HG03039 (cell line): ENCODE results near the gene SPEF1.

ENCODE experiments used
- ATAC-seq: cut with Tn5 transposase; IDR thresholded peaks from one replicate; pipeline ENCODE4 v1.9.1; 2021; ENCODE audit warnings: mild to moderate bottlenecking, moderate library complexity; ENCODE audit not compliant: unreplicated experiment

SPEF1 gene

DNA sequence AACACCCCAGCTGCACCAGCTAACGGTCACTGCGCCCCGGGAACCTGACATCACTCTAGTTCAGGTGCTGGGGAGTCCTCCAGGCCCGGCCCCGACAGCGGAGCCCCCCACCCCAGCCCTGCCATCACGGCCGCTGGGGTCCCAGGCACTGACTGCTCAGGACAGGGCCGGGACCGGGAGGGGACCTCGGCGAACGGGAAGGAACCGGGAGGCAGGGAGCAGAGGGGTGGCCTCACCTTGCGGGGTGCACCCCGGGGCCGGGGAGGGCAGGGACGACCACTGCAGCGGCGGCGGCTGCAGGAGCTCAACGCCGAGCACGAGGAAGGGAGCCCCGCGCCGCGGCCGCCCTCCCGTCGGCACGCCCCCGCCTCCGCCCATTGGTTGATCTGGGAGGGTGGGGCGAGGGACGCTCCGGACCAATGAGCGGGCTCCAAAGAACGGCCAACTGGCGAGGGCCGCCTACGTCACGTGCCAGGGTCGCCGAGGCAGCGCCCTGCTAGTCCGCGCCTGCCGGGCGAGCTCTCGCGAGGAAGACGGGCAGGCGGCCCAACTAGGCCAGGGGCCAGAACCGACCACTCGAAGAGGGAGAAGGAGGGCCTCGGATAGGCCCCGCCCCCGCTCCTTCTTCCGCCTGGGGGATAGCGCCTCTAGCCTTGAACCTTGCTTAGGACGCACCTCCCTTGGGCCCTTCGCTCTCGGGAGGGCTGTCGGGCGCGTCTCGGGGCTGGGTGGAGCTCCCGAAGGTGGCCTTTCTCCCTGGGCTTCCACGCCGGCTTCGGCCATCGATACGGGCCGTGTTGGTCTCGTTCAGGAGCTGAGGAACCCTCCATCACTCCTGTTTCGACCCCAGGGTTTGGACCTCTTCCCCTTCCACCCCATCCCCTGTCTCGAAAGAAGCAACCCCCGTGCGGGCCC, 13.6 kb downstream of the SPEF1 start, which contains the start of gene ADISSP:
TSS of gene ADISSP (minus strand) at position 327 of the 915 bp plus-strand sequence. CDS start 7,653 bp downstream, outside the sequence.
- peak; percentile 92 for ATAC-seq

DNA sequence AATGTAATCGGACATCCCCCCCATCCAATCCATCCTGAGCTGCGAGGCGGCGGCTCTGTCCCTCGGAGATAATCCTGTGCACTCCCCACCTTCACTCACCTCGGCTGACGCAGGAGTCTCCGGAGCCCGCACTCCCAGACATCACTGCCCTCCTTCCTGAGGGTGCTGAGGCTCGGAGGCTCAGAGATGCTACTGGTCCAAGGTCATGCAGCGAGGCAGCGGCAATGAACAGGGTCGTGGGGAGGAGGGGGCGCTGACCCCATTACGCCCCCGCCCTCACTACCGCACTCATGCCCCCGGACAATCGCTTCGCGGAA, 14.2 kb downstream of the SPEF1 start:
- no peak for ATAC-seq

DNA sequence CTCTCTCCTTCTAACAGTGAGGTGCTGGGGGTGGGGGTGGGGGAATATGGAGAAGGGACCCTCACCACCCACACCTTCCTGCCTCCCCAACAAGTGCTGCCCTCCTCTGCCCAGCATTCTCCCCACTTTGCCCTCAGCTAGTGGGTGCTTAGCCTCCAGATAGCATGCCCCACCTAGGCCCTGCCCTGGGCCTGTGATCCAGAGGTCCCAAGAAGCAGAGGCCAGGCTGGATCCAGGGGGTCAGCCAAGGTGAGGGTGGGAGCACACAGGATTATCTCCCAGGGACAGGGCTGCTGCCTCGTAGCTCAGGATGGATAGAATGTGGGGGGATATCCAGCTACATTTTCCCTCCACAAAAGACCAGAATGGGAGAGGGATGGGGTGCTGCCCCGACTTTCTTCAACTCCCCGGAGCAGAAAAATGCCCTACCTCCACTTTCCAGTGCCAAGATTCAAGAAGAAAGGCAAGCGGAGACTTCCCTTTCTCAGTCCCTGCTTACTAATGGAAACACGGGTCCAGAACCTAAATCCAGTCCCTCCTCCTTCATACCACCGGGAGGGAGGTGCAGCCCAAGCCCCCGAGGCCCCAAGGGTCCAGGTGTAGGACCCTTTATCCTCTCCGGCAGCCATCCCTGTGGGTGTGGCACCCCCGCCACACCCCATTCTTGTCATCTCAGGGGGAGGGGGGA, 14.7 kb downstream of the SPEF1 start:
- ATAC-seq: no peak

DNA sequence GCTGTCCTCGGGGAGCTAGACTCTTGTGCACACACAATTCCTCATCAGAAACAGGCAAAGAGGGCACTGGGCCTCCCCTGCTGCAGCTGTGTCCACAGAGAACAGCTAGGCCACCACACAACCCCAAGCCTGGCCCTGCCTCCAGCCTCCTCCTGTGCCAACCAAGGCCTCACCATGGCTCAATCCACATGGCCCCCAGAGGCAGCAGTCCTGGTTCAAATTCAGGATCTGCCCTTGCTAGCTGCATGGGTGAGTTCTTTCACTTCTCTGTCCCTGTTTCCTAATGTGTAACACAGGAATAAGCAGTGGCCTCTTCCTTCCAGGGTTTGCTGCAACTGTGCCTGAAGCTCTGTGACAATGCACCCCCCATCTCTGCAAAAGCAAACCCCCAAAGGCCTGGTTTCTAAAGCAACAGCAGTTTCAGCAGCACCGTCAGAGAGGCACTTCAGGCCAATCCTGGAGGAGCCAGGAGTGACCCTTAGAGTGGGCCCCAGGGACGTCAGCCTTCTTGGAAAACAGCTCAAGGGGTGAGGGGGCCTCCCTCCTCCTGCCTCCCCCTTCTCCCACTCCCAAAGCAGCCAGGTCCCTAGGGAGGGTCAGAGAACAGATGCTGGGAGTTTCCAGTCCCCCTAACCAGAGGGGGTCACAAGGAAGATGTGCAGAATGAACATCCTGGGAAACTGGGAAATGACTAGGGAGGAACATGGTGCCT, 15.9 kb downstream of the SPEF1 start:
- ATAC-seq: no peak

DNA sequence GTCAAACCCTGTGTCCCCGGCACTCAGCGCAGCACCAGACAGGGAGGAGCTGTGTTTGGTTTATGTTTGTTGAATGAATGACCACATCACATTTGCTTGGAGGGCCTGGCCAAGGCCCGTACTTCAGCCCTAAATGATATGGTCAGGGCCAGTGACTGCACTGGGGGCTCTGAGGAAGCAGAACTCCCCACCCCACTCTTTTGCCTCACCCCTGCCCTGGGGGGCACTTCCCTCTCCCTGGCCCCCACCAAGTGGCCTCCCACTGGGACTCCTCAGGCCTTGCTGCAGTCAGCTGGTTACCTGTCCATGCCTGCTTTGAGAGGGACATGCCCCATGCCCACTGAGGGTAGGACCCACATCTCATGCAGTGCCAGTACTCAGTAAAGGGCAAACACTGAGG, 16.6 kb downstream of the SPEF1 start:
- no peak for ATAC-seq

DNA sequence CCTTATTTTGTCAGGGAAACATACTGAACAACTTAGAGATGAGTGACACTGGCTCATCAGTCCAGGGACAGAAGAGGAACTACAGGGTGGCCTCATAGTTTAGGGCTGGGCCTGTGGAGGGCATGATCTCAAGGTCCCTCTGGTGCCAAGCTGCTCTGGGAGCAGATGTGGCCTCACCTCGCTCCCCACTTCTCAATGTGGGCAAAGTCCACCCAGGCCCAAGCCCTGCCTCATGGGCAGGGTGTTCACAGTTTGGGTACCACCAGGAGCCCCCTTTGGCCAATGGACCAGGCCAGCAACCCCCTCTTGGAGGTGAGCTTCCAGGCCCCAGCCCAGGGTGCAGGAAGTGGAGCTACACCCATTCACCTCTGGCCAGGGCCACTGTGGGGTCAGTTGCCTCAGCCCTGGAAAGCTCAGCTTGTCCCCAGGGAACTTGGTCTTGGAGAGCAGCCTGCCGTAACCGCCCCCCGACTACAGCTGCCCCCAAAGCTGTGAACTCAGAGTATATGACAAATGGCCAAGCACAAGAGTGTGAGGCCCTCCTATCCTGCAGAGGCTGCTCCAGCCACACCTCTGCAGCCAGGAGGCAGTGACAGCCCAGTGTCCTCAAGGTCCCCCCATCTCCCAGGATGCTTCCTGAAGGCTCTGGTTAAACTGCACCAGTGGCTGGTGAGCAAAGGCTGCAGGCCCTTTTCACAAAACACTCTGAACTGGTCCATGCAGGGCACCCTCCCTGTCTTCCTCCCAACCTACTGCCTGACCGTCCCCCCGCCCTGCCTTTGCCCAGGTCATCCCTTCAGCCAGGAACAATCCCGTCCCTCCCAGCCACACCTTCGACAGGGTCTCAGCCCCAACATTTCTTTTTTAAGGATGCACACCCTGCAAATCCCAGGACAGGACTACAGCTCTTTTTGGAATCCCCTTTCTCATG, 17.3 kb downstream of the SPEF1 start:
- ATAC-seq: no peak

DNA sequence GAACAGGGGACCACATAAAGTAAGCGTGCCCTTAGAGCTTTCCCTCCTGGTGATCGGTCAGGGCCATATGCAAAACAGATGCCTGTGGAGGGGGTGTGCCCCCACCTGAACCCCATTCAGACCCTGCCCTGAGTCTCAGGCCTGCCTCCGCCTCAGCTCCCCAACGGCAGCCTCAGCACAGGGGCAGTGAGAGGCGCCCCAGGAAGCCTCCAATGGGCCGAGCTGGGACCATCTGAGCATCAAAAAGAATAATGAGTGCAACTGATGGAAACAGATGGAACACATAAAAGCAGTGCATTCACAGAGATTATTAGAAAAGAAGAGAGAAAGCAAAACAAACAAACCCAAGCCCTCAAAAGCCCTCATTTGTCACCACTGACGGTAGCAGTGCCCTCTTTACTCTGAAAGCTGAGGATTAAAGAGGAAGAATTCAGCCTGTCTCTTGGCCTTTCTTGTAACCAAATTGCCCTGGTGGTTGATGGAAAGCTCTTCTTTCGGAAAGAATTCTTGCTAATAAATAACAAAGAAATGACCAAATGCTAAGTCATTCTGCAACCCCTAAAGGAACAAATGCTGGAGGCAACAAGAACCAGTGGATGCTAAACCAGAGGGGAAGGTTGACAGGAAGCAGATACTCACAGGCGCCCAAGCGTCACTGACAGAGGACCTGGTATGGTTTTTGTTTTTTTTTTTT, 20.4 kb downstream of the SPEF1 start:
- ATAC-seq: no peak

DNA sequence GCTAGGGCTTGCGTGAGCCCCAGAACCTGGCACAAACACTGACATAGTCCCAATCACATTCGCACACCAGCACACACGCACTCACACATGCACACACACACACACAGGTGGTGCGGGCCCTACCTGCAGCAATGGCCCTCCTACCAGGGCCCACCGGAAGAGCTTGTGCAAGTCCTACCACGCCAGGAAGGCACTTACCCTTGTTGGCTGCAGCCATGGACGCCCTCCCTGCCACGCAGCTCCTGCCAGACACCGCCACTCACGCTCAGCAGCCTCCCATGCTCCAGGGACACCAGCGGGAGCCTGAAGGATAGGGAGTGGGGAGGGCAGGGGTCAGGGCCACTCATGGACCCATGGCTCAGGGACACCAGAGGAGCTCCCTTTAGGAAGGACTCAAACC, 21.4 kb downstream of the SPEF1 start:
- ATAC-seq: no peak

DNA sequence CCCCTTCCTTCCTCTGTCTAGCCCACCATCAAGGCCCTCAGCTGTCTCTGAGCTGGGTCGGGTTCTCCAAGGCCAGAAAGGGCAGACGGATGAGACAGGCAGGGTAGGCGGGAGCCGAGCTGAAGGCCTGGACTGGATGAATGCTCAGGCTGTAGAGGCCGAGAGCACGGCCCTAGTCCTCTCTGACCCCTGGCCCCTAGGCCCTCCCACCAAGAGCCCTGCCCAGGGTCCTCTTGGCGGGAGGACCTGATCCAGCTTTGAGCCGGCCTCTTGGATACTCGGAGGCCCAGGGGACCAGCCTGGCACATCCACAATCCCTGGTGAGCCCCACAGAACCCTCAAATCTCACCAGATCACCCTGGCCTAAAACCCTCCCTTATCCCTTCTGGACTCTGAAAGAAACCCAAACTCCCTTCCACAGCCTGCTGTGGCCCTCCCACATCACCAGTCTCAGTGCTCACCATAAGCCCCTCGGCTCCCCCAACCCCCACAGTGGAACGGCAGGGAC, 21.9 kb downstream of the SPEF1 start:
- ATAC-seq: no peak

DNA sequence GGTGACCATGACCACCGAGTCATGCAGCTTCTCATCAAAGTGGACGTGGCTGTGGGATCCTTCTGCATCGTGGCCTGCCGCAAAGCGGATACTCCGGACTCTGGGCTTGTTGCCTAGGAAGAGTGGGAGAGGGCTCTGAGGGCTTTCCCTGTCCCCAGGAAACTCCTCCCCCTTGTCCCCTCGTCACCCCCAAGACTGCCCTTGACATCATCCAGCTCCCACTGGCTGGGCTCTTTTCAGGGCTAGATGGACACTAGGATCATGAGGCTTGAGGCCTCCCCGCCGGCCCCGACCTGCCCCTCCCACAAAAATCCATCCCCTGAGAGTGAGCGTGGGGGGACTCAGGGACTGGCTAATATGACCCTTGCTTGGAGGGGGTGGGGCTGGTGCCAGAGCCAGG, 22.7 kb downstream of the SPEF1 start:
- no peak for ATAC-seq

DNA sequence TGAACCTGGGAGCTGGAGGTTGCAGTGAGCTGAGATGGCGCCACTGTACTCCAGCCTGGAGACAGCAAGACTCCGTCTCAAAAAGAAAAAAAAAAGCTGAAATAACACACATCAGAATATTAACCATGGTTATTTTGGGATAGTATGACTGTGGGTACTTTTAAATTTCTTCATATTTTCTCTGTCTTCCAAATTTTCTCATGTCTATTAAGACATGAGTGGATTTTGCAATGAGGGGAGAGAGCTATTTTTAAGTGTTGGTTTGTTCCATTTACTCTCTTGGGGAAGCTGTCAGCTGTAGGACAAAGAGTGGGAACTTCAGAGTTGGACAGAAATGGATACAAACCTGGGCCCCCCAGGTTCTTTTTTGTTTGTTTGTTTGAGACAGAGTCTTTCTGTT, 24.0 kb downstream of the SPEF1 start:
- ATAC-seq: no peak

DNA sequence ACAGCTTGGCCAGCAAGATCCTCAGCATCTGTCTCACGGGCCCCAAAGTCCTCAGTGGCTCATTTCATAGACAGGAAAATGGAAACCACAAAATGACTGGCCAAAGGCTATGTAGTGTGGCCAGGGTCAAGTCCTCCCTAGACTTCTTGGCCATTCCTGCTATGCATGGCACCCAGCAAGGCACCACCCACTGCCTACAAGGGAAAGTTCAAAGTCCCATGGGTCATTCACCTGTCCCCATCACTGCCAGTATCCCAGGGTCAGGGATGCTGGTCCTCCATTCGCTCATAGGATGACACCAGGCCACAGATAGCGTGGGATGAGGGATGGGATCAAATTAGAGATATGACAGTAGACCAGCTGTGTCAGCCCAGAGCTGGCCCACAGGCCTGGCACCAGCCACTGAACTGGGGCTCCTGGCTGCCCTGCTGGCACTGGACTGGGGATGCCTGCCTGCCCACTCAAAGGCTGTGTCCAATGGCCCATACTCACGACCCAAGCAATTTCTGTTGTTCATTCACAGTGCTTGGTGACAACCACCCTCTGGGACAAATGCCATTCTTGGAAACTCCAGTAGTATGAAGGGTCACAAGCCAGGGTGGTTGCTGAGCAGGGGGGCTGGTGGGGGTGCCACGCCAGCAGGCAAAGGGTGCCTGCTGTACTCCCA, 25.3 kb downstream of the SPEF1 start:
- ATAC-seq: no peak

DNA sequence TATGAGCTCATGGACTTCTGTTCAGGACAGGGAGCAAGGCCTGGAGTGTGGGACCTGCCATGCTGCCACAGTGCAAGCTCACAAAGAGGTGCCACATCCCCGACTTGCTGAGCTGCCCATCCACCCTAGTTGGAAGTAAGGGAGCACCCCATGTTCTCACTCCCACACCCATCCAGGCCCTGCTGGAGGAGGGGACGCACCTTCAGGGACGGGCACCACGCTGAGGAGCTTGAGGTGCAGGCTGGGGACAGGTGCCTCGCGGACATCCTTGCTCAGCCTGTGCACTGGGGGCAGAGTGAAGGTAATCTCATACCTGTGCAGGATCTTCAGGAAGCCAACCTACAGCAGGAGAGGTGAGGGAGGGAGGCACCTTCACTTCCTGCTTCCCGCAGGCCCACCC, 26.0 kb downstream of the SPEF1 start:
- ATAC-seq: no peak

DNA sequence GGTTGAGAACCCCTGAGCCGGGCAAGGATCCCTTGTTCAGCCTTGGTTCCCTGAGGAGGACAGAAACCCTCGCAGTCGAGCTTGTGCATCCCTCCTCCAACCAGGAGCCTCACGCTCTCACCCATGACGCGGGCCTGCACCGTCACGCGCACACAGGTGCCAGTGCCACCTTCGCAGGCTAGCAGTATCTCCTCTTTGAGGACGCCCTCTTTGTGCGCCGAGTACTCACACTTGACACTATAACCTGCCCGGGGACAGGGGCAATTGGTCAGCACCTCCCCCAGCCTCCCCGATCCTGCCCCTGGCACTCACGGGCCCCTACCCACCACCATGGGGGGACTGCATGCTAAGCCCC, 27.0 kb downstream of the SPEF1 start:
- ATAC-seq: no peak

DNA sequence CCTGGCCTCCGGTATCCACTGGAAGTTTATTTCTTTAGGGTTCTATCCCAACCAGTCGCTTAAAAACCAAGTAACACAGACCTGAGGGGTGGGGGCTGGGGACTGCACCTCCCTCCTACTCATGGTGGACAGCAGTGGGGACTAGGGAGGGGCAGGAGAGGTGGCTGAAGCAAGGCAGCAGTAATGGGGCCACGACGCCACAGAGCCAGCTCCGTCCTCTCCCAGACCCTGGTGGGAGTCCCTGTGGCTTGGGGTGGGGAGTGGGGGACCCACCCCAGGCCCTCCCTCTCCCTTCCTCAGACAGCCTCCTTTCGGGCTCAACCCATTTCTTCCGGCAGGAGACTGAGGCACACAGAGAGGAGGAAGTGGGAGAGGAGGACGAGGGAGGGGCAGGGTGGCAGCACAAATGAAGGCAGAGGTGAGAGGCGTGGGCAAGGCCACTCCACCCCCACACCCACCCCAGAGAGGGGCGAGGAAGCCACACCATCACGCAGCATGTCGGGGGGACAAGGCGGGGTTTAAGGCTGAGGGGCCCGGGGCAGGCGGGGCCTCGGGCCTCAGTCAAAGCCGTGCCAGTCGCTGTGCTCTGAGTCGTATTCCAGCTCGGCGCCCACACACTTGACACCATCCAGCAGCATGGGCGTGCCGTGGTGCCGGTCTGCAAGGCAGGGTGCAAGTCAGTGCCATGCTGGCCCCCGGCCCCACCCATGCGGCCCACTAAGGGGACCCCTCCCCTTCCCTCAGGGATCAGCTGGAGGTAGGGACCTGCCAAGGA, 27.6 kb downstream of the SPEF1 start:
- no peak for ATAC-seq

DNA sequence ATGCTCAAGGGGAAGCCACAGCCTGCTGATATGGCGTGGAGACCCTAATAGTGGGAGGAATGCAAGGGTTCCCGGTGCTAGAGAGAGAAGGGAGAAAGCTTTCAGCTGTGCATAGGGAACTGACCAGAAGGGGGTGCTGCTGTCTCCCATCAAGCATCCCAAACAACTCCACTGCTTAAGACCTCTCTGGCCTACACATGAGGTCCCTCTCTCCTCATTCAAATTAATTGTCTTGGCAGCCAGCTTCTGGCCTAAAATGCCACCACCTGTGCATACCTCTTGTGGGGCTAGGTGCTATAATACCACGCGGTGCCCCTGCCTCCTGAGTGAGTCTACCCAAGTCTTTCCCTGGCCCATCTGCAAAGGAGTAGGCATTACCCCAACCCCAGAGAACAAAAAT, 28.1 kb downstream of the SPEF1 start:
- ATAC-seq: no peak

DNA sequence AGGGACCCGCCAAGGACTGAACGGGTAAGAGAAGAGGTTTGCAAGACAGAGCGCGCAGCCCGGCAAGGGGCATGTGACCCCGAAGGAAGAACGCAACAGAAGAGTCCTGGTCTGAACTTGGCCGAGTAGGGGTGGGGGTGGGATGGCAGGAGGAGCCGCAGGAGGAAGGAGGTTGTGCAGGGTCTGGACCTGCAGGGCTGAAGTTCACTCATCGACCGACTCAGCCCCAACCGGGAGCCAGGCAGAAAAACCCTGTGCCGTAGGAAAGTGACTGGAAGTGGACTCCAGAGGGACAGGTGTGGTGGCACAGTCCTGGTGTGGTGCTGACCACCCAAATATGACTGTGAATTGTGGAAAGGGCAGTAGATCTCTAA, 28.9 kb downstream of the SPEF1 start:
- no peak for ATAC-seq

DNA sequence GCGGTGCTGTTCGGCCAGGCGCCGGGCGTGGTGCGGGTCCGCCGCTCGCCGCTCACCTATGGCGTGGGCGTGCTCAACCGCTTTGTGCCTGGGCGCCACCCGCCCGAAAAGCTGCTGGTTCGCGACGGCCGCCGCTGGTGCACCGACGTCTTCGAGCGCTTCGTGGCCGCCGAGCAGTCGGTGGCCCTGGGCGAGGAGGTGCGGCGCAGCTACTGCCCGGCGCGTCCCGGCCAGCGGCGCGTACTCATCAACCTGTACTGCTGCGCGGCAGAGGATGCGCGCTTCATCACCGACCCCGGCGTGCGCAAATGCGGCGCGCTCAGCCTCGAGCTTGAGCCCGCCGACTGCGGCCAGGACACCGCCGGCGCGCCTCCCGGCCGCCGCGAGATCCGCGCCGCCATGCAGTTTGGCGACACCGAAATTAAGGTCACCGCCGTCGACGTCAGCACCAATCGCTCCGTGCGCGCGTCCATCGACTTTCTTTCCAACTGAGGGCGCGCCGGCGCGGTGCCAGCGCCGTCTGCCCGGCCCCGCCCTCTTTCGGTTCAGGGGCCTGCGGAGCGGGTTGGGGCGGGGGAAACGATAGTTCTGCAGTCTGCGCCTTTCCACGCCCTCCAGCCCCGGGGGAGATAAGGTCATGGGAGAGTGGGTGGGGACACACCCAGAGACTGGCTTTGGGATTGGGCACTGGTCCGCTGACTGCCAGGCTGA, 29.4 kb downstream of the SPEF1 start:
- no peak for ATAC-seq
